Natural killer cell (primary cell): ENCODE data around the gene IFNA5. TPM values are rescaled to one million over a fixed set of nuclear protein-coding genes. Genes with fewer than 3 reads are reported as not detected.

Source experiments
- ATAC-seq, 3 donors: fragments of 150-1000 bp in 2 of 3; fragments of 200-7000 bp in 1 of 3; cut with Tn5 transposase; 1 replicate in 1 of 3; 2 replicates in 2 of 3; pipeline ENCODE4 v1.10.0; 2021; ENCODE audit warnings: mild to moderate bottlenecking in 2 of 3, moderate library complexity in 2 of 3
- DNase-seq, 2 donors: peaks; one replicate each; pipeline versions ENCODE4 v3.0.0 to v3.0.0-alpha.2; 2013 to 2021; ENCODE audit warnings: mixed read lengths in 1 of 2
- H3K27ac ChIP-seq: one replicate; pipeline ENCODE4 v1.5.1; 2013; ENCODE audit warnings: mild to moderate bottlenecking, low read length
- H3K27me3 ChIP-seq: one replicate; pipeline ENCODE4 v1.6.1; 2013; ENCODE audit warnings: low read length; ENCODE audit not compliant: control insufficient read depth, insufficient read depth
- H3K36me3 ChIP-seq: one replicate; pipeline ENCODE4 v1.6.1; 2013; ENCODE audit warnings: low read length; ENCODE audit not compliant: control insufficient read depth, insufficient read depth
- H3K4me1 ChIP-seq: one replicate; pipeline ENCODE4 v1.6.1; 2013; ENCODE audit warnings: low read length; ENCODE audit not compliant: control insufficient read depth, insufficient read depth
- H3K4me3 ChIP-seq: one replicate; pipeline ENCODE4 v1.5.1; 2013; ENCODE audit warnings: low read length
- H3K9me3 ChIP-seq: one replicate; pipeline ENCODE4 v1.6.1; 2013; ENCODE audit warnings: low read length; ENCODE audit not compliant: control insufficient read depth, insufficient read depth
- H3K27ac Mint-ChIP-seq, 2 donors: one replicate each; pipeline ENCODE4 v1.8.0; 2022; ENCODE audit warnings: mild to moderate bottlenecking in 2 of 2, mixed read lengths in 2 of 2, moderate library complexity in 1 of 2
- H3K27me3 Mint-ChIP-seq, 2 donors: one replicate each; pipeline ENCODE4 v1.8.0; 2022; ENCODE audit warnings: low read depth in 2 of 2, mixed read lengths in 2 of 2
- H3K36me3 Mint-ChIP-seq: one replicate; pipeline ENCODE4 v1.8.0; 2022; ENCODE audit warnings: mixed read lengths
- H3K4me1 Mint-ChIP-seq, 2 donors: one replicate each; pipeline ENCODE4 v1.8.0; 2022; ENCODE audit warnings: mixed read lengths in 2 of 2
- H3K4me3 Mint-ChIP-seq: one replicate; pipeline ENCODE4 v1.8.0; 2022; ENCODE audit warnings: mild to moderate bottlenecking, moderate library complexity, mixed read lengths
- H3K9me3 Mint-ChIP-seq, 2 donors: one replicate each; pipeline ENCODE4 v1.8.0; 2022; ENCODE audit warnings: mixed read lengths in 2 of 2
- WGBS: methylation state at CpG from one replicate; pipeline ENCODE4 v1.1.7; 2013; ENCODE audit warnings: missing lambda C conversion rate; ENCODE audit not compliant: insufficient coverage; 5-methylcytosine and 5-hydroxymethylcytosine counted together
- intact Hi-C: fragments of 100-400 bp; cut with micrococcal nuclease; formaldehyde crosslinking; loops from one replicate; pipeline ENCODE4 v1.14.2; 2022
- total RNA-seq, 4 donors: library from RNA; stranded (reverse); fragments of 120-200 nt in 1 of 4; gene quantifications; one replicate each; pipeline versions ENCODE4 v1.2.3 to v1.2.4, GENCODE V29; 2013 to 2022
- TF ChIP-seq, protein P1 (sequence below): fragments of 200-600 bp; IDR thresholded peaks from one replicate; pipeline ENCODE4 v1.8.0; 2022; ENCODE audit warnings: antibody characterized with exemption

Gene IFNA5
- total RNA-seq, 3 donors from 2014 or later (not counting 1 experiment from before 2014, with no cell fraction given): not detected

DNA sequence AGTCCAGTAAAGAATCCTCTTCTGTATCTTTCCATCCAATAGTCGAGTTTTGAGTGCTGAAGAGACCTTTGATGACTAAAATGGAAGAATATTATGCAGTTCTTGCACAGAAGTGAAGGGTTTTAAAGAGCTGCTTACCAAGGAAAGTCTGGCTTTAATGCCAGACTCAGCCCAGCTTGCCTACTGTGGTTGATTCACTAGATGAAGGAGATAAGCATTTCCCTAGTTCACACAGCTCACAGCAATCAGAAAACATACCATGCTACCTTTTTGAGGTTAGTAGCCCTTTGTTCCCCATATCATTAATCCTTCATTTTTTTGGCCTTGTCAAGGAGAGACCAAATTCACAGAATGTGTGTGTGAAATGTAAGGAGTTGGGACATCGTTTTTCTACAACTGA, 15.3 kb downstream of the IFNA5 start:
- no peaks in the 10 kb centered on the region for H3K9me3 Mint-ChIP-seq
- DNase-seq (no peak), ATAC-seq (no peak)
- Histone ChIP-seq H3K36me3 (no peaks in the 10 kb centered on the region), H3K27ac (no peak overlapping the region), H3K9me3 (no peaks in the 10 kb centered on the region), H3K4me1 (no peaks in the 10 kb centered on the region), H3K4me3 (no peak overlapping the region), H3K27me3 (no peaks in the 10 kb centered on the region)
- intact Hi-C loops: no loop called here
- WGBS: 27% methylated on average over 2 of the region's 2 CpGs
- TF ChIP-seq, protein P1, sequence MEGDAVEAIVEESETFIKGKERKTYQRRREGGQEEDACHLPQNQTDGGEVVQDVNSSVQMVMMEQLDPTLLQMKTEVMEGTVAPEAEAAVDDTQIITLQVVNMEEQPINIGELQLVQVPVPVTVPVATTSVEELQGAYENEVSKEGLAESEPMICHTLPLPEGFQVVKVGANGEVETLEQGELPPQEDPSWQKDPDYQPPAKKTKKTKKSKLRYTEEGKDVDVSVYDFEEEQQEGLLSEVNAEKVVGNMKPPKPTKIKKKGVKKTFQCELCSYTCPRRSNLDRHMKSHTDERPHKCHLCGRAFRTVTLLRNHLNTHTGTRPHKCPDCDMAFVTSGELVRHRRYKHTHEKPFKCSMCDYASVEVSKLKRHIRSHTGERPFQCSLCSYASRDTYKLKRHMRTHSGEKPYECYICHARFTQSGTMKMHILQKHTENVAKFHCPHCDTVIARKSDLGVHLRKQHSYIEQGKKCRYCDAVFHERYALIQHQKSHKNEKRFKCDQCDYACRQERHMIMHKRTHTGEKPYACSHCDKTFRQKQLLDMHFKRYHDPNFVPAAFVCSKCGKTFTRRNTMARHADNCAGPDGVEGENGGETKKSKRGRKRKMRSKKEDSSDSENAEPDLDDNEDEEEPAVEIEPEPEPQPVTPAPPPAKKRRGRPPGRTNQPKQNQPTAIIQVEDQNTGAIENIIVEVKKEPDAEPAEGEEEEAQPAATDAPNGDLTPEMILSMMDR: no peak
- H3K4me3 Mint-ChIP-seq: no peak overlapping the region
- no peaks in the 10 kb centered on the region for H3K36me3 Mint-ChIP-seq
- no peak overlapping the region for H3K27ac Mint-ChIP-seq
- peaks cover 13 to 38% of the 10 kb centered on the region in 2 donors for H3K27me3 Mint-ChIP-seq
- H3K4me1 Mint-ChIP-seq: no peaks in the 10 kb centered on the region

DNA sequence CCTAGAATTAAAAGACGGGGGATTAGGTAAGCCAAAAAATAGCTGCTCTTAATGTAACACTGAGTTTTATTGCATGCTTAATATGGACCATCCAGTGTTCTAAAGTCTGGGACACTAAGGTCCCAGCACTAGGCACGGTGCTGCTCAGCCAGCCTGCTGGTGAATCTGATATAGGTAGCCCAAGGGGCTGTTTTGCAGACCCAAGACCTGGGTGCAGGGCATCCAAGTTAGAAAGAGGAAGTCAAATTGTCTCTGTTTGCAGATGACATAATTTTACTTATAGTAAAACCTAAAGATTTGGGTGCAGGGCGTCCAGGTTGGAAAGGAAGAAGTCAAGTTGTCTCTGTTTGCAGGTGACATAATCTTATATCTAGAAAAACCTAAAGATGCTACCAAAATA, 17.8 kb downstream of the IFNA5 start:
- H3K36me3 ChIP-seq: no peaks in the 10 kb centered on the region
- TF ChIP-seq, protein P1: no peak
- ATAC-seq (no peak), DNase-seq (no peak)
- intact Hi-C loops: no loop called here
- Mint-ChIP-seq H3K9me3 (no peaks in the 10 kb centered on the region), H3K27me3 (peaks cover 10 to 38% of the 10 kb centered on the region in 2 donors), H3K27ac (no peak overlapping the region), H3K4me1 (no peaks in the 10 kb centered on the region), H3K4me3 (no peak overlapping the region), H3K36me3 (no peaks in the 10 kb centered on the region)
- H3K9me3 ChIP-seq: no peaks in the 10 kb centered on the region
- H3K4me3 ChIP-seq: no peak overlapping the region
- no peak overlapping the region for H3K27ac ChIP-seq
- no peaks in the 10 kb centered on the region for H3K27me3 ChIP-seq
- 88% methylated on average over 2 of the region's 3 CpGs for WGBS
- H3K4me1 ChIP-seq: no peaks in the 10 kb centered on the region

DNA sequence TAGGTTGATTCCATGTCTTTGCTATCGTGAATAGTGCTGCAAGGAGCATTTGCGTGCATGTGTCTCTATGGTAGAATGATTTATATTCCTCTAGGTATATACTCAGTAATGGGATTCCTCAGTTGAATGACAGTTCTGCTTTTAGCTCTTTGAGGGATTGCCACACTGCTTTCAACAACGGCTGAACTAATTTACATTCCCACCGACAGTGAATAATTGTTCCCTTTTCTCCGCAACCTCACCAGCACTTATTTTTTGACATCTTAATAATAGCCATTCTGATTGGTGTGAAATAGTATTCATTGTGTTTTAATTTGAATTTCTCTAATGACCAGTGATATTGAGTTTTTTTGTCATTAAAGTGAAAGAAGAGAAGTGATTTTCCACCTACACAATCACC, 18.5 kb downstream of the IFNA5 start:
- TF ChIP-seq, protein P1: no peak

DNA sequence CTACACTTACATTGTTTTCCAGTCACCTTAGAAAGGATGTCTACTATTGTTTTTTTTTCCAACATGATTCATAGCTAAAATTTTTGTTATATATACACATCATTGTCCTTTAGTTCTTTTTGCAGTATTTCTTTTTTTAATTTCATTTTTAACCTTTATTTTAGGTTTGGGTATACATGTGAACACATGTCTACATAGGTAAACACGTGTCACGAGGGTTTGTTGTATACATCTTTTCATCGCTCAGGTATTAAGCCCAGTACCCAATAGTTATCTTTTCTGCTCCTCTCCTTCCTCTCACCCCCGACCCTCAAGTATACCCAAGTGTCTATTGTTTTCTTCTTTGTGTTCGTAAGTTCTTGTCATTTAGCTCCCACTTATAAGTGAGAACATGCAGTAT, 19.0 kb downstream of the IFNA5 start:
- no peaks in the 10 kb centered on the region for H3K27me3 ChIP-seq
- Mint-ChIP-seq H3K4me1 (no peaks in the 10 kb centered on the region), H3K27me3 (peaks cover 16 to 39% of the 10 kb centered on the region in 2 donors), H3K36me3 (no peaks in the 10 kb centered on the region), H3K4me3 (no peak overlapping the region), H3K9me3 (no peaks in the 10 kb centered on the region), H3K27ac (no peak overlapping the region)
- ATAC-seq (no peak), DNase-seq (no peak)
- TF ChIP-seq, protein P1: no peak
- H3K9me3 ChIP-seq: no peaks in the 10 kb centered on the region
- intact Hi-C loops: no loop called here
- 80% methylated on average over 4 of the region's 5 CpGs for WGBS
- H3K27ac ChIP-seq: no peak overlapping the region
- H3K36me3 ChIP-seq: no peaks in the 10 kb centered on the region
- H3K4me1 ChIP-seq: no peaks in the 10 kb centered on the region
- no peak overlapping the region for H3K4me3 ChIP-seq

More for the DNA sequence above, 18.5 kb downstream of the IFNA5 start:
- H3K4me3 ChIP-seq: no peak overlapping the region
- Mint-ChIP-seq H3K4me3 (no peak overlapping the region), H3K36me3 (no peaks in the 10 kb centered on the region), H3K4me1 (no peaks in the 10 kb centered on the region), H3K9me3 (no peaks in the 10 kb centered on the region), H3K27ac (no peak overlapping the region), H3K27me3 (peaks cover 12 to 34% of the 10 kb centered on the region in 2 donors)
- H3K9me3 ChIP-seq: no peaks in the 10 kb centered on the region
- DNase-seq (no peak), ATAC-seq (no peak)
- H3K27me3 ChIP-seq: no peaks in the 10 kb centered on the region
- no peaks in the 10 kb centered on the region for H3K4me1 ChIP-seq
- 68% methylated on average over 3 of the region's 5 CpGs for WGBS
- H3K36me3 ChIP-seq: no peaks in the 10 kb centered on the region
- intact Hi-C loops: no loop called here
- no peak overlapping the region for H3K27ac ChIP-seq
